ENCODE measurements around the gene ESRRA.

ESRRA gene

GRCh38 chr11:64291752-64292459, 13.4 kb upstream of the ESRRA start:
- in situ Hi-C loops (cut with MboI; ENCODE audit: low sequenced_read_pairs, unreplicated experiment) = loop anchor here (25.0 kb wide), 1 partner anchor 305 kb away; the partner anchor contains the start of gene OTUB1
- TF ChIP-seq, protein P1, sequence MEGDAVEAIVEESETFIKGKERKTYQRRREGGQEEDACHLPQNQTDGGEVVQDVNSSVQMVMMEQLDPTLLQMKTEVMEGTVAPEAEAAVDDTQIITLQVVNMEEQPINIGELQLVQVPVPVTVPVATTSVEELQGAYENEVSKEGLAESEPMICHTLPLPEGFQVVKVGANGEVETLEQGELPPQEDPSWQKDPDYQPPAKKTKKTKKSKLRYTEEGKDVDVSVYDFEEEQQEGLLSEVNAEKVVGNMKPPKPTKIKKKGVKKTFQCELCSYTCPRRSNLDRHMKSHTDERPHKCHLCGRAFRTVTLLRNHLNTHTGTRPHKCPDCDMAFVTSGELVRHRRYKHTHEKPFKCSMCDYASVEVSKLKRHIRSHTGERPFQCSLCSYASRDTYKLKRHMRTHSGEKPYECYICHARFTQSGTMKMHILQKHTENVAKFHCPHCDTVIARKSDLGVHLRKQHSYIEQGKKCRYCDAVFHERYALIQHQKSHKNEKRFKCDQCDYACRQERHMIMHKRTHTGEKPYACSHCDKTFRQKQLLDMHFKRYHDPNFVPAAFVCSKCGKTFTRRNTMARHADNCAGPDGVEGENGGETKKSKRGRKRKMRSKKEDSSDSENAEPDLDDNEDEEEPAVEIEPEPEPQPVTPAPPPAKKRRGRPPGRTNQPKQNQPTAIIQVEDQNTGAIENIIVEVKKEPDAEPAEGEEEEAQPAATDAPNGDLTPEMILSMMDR (IDR thresholded peaks at IDR 0.05; ENCODE audit: borderline replicate concordance, control extremely low read depth, extremely low read depth, insufficient read depth, missing control alignments) = no peak
- no peak for DNase-seq (ENCODE audit: low spot score)

- no peak for DNase-seq (ENCODE audit: low spot score)
- TF ChIP-seq, protein P1 (IDR thresholded peaks at IDR 0.05; ENCODE audit: borderline replicate concordance, control extremely low read depth, extremely low read depth, insufficient read depth, missing control alignments) = no peak
- in situ Hi-C loops (cut with MboI; ENCODE audit: low sequenced_read_pairs, unreplicated experiment) = loop anchor here (25.0 kb wide), 1 partner anchor 305 kb away; the partner anchor contains the start of gene OTUB1
Observed at GRCh38 chr11:64292460-64293254, 12.7 kb upstream of the ESRRA start.

DNA sequence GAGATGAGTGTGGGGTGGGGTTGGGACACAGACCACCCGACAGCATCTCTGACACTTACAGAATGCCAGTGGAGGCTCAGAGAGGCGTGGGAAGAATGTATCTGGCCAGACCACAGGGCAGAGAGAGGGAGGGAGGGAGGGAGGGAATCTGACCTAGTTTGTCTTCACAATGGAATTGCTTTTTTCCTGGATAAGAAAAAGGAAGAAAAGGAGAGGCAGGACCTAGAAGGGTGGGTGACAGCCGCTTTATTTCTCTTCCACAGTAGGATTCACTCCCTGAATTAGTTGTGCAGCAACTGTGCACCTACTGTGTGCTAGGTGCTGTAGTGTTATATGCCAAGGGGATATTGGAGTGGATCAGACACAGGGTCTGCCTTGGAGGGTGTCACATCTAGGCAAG, 10.6 kb upstream of the ESRRA start:
- TF ChIP-seq, protein P1 (IDR thresholded peaks at IDR 0.05; ENCODE audit: borderline replicate concordance, control extremely low read depth, extremely low read depth, insufficient read depth, missing control alignments) = no peak
- in situ Hi-C loops (cut with MboI; ENCODE audit: low sequenced_read_pairs, unreplicated experiment) = loop anchor here (25.0 kb wide), 1 partner anchor 307 kb away; the partner anchor contains the start of gene OTUB1
- DNase-seq (ENCODE audit: low spot score) = no peak

DNA sequence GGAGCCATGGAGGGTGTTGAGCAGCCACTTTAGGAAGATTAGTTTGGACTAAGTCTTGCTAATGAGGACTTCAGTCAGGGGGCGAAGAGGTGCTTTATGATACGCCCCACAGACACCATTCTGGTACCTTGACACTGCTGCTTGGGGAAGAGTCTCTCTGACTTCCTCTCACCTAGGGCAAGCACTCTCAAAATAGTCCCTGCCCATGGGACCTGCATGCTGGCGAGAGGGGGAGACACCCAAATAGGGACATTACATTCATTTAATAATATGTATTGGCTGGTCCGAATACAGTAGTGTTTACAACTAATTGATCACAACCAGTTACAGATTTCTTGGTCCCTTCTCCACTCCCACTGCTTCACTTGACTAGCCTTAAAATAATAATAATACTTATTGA, 9.6 kb upstream of the ESRRA start:
- in situ Hi-C loops (cut with MboI; ENCODE audit: low sequenced_read_pairs, unreplicated experiment) = loop anchor here (25.0 kb wide), 1 partner anchor 308 kb away; the partner anchor contains the start of gene OTUB1
- TF ChIP-seq, protein P1 (IDR thresholded peaks at IDR 0.05; ENCODE audit: borderline replicate concordance, control extremely low read depth, extremely low read depth, insufficient read depth, missing control alignments) = no peak
- no peak for DNase-seq (ENCODE audit: low spot score)

- in situ Hi-C loops (cut with MboI; ENCODE audit: low sequenced_read_pairs, unreplicated experiment) = loop anchor here (25.0 kb wide), 1 partner anchor 309 kb away; the partner anchor contains the start of gene OTUB1
- TF ChIP-seq, protein P1 (IDR thresholded peaks at IDR 0.05; ENCODE audit: borderline replicate concordance, control extremely low read depth, extremely low read depth, insufficient read depth, missing control alignments) = no peak
- DNase-seq (ENCODE audit: low spot score) = no peak
Observed at GRCh38 chr11:64296236-64296635, 9.1 kb upstream of the ESRRA start.

DNA sequence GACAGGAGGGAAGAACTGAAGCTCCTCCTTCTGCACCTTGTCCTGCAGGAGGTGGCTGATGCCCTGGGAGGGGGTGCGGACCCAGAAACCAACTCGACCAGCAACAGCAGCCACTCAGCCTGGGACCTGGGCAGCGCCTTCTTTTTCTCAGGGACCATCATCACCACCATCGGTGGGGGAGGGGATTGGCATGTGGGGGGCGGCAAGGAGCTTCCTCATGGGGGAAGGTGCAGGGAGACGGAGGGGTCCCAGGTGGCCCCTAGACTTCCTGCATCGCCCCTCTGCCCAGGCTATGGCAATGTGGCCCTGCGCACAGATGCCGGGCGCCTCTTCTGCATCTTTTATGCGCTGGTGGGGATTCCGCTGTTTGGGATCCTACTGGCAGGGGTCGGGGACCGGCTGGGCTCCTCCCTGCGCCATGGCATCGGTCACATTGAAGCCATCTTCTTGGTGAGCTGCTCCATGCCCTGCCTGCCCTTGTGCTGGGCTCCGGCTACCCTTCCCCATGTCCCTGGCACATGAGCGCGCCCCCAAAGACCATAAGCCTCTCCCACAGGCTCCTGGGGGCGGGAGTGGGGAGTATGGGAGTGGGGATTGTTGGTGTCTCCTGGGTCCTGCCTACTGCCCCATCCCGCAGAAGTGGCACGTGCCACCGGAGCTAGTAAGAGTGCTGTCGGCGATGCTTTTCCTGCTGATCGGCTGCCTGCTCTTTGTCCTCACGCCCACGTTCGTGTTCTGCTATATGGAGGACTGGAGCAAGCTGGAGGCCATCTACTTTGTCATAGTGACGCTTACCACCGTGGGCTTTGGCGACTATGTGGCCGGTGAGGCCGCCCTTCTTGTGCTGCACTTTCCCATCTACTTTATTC, 8.3 kb upstream of the ESRRA start:
- DNase-seq (ENCODE audit: low spot score) = no peak
- in situ Hi-C loops (cut with MboI; ENCODE audit: low sequenced_read_pairs, unreplicated experiment) = loop anchor here (25.0 kb wide), 1 partner anchor 310 kb away; the partner anchor contains the start of gene OTUB1
- TF ChIP-seq, protein P1 (IDR thresholded peaks at IDR 0.05; ENCODE audit: borderline replicate concordance, control extremely low read depth, extremely low read depth, insufficient read depth, missing control alignments) = no peak
